Right renal pelvis (tissue), 4 donors: ENCODE results near the gene WIPF2. TPM values are rescaled to one million over a fixed set of nuclear protein-coding genes. Genes with fewer than 3 reads are reported as not detected.
"Not testable (repeated sequence)": the region's sequence is repeated elsewhere in the genome, so short reads cannot be mapped to it uniquely, and the experiment has no call there.

ENCODE experiments used
- DNase-seq, 4 donors: peaks; one replicate each; pipeline ENCODE4 v3.0.0-alpha.2; 2013; ENCODE audit warnings: low read depth in 4 of 4, low spot score in 3 of 4, missing footprints in 1 of 4
- polyA plus RNA-seq, 4 donors: library from polyadenylated mRNA; unstranded; fragments of 120-200 nt; gene quantifications; one replicate each; pipeline ENCODE4 v1.2.1, GENCODE V29; 2013; ENCODE audit not compliant: insufficient read length in 4 of 4

The WIPF2 gene
- polyA plus RNA-seq, 4 donors, result 29.4 to 32.0 (median 31.8) TPM

- DNase-seq, result no peak
Measured at GRCh38 chr17:40293363-40293762, 74.3 kb downstream of the WIPF2 start.

DNA sequence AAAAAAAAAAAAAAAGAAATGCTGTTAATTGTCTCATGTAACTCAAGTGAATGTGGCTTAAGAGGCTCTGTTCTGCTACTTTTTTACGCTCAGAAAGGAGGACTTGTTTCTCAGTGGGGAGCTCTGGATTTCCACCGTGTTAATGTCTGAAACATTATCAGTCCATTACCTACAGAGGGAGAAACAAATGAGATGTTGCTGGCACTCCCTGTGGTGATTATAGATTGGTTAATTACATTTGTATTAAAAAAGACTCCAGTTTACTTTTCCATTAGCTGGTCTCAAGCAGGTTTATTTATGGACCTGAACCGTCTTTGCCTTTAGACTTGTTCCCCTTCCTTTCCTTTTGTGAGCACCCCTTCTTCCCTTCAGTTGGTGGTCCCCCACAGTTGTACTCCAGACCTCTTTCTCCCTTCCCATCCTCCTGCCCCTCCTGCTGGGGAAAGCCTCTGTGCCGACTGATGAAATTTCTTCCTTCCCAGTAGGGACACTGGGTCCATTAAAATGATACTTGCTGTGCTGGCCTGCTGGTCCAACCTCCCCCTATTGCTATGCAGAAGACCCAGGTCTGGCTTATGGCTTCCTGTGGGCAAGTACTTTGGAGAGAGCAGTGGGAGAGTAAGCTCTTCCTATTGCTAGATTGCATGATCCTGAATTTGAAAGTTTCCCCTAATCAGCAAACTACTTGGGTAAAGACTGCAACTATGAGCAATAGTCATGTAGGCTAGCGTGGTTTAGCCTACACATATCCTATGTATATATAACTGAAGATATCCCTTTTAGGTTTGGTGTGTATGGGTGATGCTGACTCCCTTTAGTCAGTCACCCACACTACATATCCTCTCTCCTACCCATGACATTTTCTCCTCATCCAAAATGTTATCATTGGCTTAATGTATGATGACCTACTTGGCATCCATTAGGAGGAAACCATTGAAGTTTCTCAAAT lies 76.7 kb downstream of the WIPF2 start:
- no peak for DNase-seq

DNA sequence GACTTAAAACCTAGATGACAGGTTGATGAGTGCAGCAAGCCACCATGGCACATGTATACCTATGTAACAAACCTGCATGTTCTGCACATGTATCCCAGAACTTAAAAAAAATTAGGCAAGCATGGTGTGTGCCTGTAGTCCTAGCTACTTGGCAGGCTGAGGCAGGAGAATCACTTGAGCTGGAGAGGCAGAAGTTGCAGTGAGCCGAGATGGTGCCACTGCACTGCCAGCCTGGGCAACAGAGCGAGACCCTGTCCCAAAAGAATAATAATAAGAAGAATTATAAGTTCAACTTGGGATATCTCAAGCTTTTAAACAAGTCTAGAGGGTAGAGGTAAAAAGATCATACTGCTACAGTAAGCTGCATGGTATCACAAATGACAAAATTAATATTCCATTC lies 78.4 kb downstream of the WIPF2 start:
- no peak for DNase-seq

DNA sequence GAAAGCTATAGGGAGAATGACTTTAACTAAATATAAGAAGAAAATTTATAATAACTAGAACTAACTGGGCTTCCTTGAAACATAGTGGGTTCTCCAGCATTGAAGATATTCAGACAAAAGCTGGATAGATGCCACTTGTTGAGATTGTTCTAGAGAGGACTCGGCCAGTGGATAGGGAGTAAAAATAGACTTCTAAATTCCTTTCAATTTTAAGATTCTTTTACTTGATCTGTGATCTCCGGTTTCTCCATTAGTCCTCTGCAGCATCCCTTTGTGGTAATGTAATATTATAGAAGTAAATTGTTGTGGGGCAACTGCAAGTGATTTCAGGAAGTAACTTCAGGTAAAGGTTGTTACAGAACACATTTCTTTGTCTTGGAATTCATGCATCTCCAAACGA lies 79.6 kb downstream of the WIPF2 start:
- DNase-seq, result no peak

DNA sequence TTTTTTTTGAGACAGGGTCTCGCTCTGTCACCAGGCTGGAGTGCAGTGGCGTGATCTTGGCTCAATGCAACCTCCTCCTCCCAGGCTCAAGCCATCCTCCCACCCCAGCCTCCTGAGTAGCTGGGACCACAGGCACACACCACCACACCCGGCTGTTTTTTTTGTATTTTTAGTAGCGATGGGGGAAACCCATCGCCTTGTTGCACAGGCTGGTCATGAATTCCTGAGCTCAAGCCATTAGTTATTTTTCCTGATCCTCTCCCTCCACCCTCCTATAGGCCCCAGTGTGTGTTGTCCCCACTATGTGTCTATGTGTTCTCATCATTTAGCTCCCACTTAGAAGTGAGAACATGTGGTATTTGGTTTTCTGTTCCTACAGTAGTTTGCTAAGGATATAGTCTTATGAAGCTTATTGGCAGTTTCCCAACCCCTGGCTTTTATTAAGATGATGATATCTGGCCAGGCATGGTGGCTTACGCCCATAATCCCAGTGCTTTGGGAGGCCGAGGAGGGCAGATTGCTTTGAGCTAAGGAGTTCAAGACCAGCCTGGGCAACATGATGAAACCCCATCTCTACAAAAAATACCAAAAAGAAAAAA lies 80.2 kb downstream of the WIPF2 start:
- not testable (repeated sequence) for DNase-seq

GRCh38 chr17:40301315-40301714 lies 82.2 kb downstream of the WIPF2 start:
- DNase-seq, result no peak

DNA sequence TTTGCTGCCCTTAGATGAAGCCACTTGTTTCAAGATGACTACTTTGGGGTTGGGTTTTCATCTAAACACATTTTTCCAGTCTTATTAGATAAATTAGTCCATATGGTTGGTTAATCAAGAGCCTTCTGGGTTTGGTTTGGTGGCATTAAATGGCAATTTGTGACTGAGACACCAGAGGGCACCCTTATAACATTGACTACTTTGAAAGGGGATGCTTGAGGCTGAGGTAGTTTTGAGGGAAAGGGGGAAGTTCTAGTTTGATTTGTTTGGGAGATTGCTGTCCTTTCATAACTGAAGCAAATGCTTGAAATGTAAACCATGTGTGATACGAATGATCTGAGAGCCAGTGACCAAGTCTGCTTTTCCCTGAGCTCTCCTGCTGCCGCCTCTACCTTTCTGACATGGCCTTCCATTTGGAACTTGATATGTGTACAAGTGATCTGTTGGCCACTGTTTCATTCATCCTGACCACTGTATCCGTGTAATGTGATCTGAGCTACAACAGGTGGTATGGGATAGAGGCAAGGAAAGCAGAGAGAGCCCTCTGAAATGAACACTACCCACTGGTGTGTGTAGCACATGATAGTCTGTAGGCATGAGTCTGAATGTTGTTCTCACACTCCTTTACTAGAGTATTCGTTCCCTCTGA lies 84.0 kb downstream of the WIPF2 start:
- DNase-seq, result no peak

DNA sequence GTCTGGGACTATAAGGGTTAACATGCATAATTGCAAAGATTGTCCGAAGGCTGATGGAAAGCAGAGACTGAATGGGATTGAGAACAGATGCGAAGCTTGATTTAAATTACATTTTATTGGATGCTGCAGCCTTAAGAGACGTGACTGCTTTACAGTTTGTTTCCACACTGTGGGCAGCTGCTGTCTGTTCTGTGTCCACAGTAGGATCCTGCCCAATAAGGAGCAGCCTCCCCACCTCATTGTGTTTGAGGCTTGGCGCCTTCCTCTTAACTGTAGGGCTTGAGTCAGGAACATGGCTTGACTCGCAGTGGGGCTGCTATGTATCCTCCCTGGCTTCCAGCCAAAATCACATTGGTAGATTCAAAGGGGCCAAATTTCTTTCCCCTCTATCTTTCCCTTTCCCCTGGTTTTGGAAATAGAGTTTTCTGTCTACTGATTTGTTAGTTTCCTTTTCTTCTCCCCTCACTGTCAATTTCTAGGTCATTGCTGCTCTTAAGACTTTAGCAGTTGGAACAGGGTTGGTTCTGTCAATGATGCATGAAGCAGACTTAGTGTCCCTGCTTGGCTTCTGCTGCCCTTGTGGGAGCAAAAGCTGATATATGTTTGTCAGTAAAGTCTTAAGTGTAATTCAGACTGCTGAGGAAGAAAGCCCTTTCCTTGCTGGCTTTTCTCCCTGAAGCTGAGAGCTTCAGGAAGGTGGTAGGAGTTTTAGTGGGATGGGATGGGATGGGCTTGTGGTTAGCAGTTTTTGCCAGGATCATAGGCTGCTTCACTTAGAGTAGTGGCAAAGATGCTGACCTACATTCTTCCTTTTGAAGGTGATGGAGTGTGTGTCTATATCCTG lies 84.8 kb downstream of the WIPF2 start:
- DNase-seq, result no peak

- not testable (repeated sequence) for DNase-seq
Measured at GRCh38 chr17:40304552-40304863, 85.4 kb downstream of the WIPF2 start.

GRCh38 chr17:40304866-40305265 lies 85.8 kb downstream of the WIPF2 start:
- not testable (repeated sequence) for DNase-seq

- no peak for DNase-seq
Measured at GRCh38 chr17:40306395-40306794, 87.3 kb downstream of the WIPF2 start.

DNA sequence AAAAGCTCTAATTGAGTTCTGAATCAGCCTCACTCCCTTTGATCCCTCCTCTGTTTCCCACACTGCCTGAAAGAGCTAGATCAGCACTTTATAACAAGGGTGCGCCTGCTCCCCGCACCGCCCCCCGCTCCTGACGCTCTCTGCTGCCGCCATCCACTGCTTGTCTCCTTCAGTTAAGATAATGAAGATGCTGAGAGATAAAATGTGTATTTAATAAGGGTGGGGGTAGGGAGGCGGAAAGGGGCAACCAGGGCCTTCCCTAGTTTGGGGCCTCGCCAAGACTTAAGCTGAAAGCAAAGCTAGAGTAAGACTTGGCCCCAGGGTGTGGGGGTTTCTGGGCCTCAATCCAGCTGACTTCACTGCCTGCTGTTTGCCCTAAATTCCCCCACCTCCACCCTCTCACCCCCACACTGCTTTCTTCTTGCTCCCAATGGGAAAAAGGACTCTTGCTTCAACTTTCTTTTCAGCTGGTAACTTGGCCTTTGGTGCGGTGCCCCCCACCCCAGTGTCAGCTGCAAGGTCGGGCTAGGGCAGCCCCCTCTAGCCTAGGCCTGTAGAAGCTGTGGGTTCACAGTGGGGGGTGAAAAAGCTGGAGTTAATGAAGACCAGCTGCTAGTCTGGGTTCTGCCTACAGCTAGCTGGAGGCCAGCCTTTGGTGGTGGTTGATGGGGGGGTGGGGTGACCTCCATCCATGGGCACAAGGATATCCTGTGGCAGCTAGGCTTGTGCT lies 88.1 kb downstream of the WIPF2 start:
- no peak for DNase-seq

DNA sequence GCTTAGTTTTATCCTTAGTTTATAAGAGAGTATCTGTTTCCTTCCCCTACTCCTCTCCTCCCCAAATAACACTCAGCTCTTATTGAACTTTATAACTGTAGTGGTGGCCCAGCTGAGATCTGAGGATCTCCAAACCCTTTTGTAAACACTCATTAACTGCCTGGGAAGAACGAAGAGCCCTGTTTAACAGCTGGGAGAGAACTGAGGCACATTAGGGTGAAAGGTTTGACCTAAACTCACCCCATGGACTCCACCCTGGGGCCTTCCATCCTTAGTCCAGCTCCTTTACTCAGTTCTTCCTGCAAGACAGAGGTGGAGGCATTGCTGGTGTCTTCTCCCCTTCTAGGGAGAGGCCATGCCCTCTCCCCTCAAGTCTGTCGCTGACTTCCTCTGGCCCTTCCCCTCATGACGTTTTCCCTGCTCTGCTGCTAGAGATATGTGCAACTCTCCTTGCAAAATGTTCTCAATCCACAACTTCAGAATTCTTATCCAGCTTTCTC lies 88.7 kb downstream of the WIPF2 start:
- DNase-seq, result no peak

DNA sequence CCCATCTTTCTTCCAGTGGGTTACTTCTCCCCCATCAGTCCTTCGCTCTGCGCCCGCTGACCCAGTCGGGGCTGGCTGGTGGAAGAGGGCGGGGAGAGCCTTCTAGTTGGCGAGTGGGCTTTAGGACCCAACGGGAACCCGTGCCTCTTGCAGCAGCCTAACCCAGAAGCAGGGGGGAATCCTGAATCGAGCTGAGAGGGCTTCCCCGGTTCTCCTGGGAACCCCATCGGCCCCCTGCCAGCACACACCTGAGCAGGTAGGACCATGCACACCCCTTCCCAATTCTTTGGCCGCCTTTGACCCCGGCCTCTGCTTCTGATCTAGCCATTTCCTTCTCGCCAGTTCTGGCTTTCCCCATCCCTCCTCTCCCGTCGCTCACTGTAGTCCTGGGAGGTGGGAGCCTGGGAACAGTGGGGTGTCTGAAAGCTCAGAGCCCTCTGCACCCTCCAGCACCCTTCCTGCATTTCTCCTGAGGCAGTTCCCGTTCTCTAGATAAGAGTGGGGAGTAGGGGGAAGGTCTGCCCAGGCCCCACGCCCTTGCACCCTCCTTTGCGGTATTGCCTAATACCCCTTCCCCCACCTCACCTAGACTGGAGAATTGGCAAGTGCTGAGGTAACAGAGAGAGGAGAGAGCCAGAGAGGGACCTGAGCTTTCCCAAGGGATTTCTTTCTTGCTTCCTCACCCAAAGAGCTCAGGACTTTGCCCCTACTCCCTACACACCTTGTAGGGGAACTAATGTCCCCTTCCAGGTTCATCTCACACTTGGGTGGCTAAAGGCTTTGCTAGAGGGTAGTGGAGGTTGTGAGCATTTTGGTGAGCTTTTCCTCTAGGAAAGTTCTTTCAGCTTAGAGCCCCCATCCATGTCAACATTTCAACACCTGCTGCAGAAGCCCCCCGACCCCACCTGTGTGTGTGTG lies 90.2 kb downstream of the WIPF2 start, which contains the start of gene RARA:
Gene RARA, plus strand, starts transcription at position 150 of the 918 bp plus-strand sequence. CDS start 22,039 bp downstream, outside the sequence.
- no peak for DNase-seq

- no peak for DNase-seq
Measured at GRCh38 chr17:40309949-40310510, 90.9 kb downstream of the WIPF2 start.

DNA sequence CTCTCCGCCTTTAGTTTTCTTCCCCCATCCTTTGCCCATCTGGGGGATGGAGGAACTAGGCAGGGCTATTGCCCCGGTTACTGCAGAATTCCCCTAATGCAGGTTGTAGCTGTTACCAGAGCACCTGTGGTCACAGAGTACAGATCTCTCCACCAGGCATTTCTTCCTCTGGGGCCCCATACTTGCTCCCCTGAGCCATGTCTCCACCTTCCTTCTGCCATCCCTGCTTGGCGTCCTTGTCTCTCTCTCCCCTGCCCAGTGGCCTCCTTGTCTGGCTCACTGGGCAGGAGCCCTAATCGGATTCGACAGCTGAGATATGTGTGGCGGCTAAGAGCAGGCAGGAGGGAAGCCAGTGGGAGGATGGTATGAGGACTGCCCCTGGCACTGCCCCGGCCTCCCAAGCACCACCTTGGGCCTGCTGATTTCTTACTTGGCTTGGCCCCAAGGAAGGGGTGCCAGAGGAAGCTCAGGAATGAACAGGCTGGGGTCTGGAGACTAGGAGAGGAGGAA lies 91.8 kb downstream of the WIPF2 start:
- no peak for DNase-seq

- no peak for DNase-seq
Measured at GRCh38 chr17:40311575-40311974, 92.5 kb downstream of the WIPF2 start.

GRCh38 chr17:40312131-40312731 lies 93.1 kb downstream of the WIPF2 start:
- no peak for DNase-seq
